HCT116 (cell line): Measurements from ENCODE around the gene ERICH3. TPM values are rescaled to one million over a fixed set of nuclear protein-coding genes. Genes with fewer than 3 reads are reported as not detected.

Experiments
- ATAC-seq: fragments of 200-7000 bp; cut with Tn5 transposase; 2 replicates; pipeline ENCODE4 v1.9.1; 2020; ENCODE audit warnings: mild to moderate bottlenecking, moderate library complexity
- BruUV-seq: library from RNA; stranded (reverse); fragments of 400-500 nt; replicated peaks from 2 replicates; lab custom pipeline; 2021; lab: Mats Ljungman, UMichigan
- CTCF ChIA-PET: fragments of 300-600 bp; sonication (Branson Sonifier 250); formaldehyde crosslinking; loops from one replicate; lab custom pipeline; 2021; ENCODE audit warnings: antibody characterized with exemption; lab: Charles Lee
- POLR2A ChIA-PET: fragments of 300-600, 350-600 bp; sonication (Branson Sonifier 250); formaldehyde crosslinking; loops from one replicate; lab custom pipeline; 2021; ENCODE audit warnings: antibody characterized with exemption; lab: Charles Lee
- RAD21 ChIA-PET, 2 experiments: fragments of 300-600 bp; sonication (Branson Sonifier 250); formaldehyde crosslinking; loops; one replicate each; lab custom pipeline; 2023; ENCODE audit warnings: low total read pairs in 2 of 2; ENCODE audit not compliant: uncharacterized antibody in 2 of 2, unreplicated experiment in 2 of 2, low non-redundant PET in 1 of 2; lab: Charles Lee
- DNase-seq: peaks from one replicate; pipeline ENCODE4 v3.0.0-alpha.2; 2010; ENCODE audit warnings: low read depth, low spot score
- H2AFZ ChIP-seq: fragments of 200-600 bp; shearing (Covaris generic), sonication (generic); 2 replicates; pipeline ENCODE4 v1.6.1; 2017; ENCODE audit warnings: low read depth, mixed run types, mixed read lengths, antibody characterized with exemption, low read length; ENCODE audit not compliant: poor library complexity, severe bottlenecking
- H3K27ac ChIP-seq: 2 replicates; pipeline ENCODE4 v1.5.1; 2012; ENCODE audit warnings: low read depth, low read length
- H3K27me3 ChIP-seq: fragments of 200-600 bp; sonication (generic); 2 replicates; pipeline ENCODE4 v1.6.1; 2016; ENCODE audit warnings: mixed run types, low read length, mixed read lengths; ENCODE audit not compliant: insufficient read depth
- H3K36me3 ChIP-seq, 2 experiments: fragments of 200-500 bp in 1 of 2; fragments of 200-600 bp in 1 of 2; sonication (Bioruptor generic) in 1 of 2; sonication (generic) in 1 of 2; 2 replicates each; pipeline versions ENCODE4 v1.5.1 to v1.6.1; 2014 to 2016; ENCODE audit warnings: low read length in 2 of 2, inconsistent platforms in 1 of 2, mixed read lengths in 1 of 2, mixed run types in 1 of 2; ENCODE audit not compliant: insufficient read depth in 2 of 2, control insufficient read depth in 1 of 2
- H3K4me1 ChIP-seq, 2 experiments: fragments of 200-600 bp in 1 of 2; sonication (generic) in 1 of 2; 2 replicates each; pipeline versions ENCODE4 v1.5.1 to v1.6.1; 2012 to 2017; ENCODE audit warnings: low read length in 2 of 2, inconsistent platforms in 1 of 2, mild to moderate bottlenecking in 1 of 2, mixed read lengths in 1 of 2, mixed run types in 1 of 2, moderate library complexity in 1 of 2; ENCODE audit not compliant: insufficient read depth in 2 of 2, control insufficient read depth in 1 of 2
- H3K4me2 ChIP-seq: fragments of 200-600 bp; sonication (generic); 2 replicates; pipeline ENCODE4 v1.6.1; 2017; ENCODE audit warnings: mixed run types, low read length, mixed read lengths
- H3K4me3 ChIP-seq, 2 experiments: fragments of 200-600 bp in 1 of 2; sonication (generic) in 1 of 2; replicated peaks in 1 of 2; 2 replicates each; pipeline ENCODE4 v1.5.1; 2011 to 2016; ENCODE audit warnings: low read length in 2 of 2, control low read depth in 1 of 2, low read depth in 1 of 2, mild to moderate bottlenecking in 1 of 2, mixed read lengths in 1 of 2, mixed run types in 1 of 2
- H3K79me2 ChIP-seq: fragments of 200-600 bp; sonication (generic); 2 replicates; pipeline ENCODE4 v1.6.1; 2017; ENCODE audit warnings: mild to moderate bottlenecking, mixed run types, low read length, moderate library complexity, mixed read lengths; ENCODE audit not compliant: insufficient read depth
- H3K9ac ChIP-seq: fragments of 200-600 bp; sonication (generic); 2 replicates; pipeline ENCODE4 v1.6.1; 2016; ENCODE audit warnings: low read length, mixed read lengths
- H3K9me2 ChIP-seq: fragments of 200-600 bp; sonication (generic), shearing (Covaris generic); 2 replicates; pipeline ENCODE4 v1.6.1; 2017; ENCODE audit warnings: mixed run types, mild to moderate bottlenecking, moderate library complexity; ENCODE audit not compliant: insufficient read depth
- H3K9me3 ChIP-seq, 2 experiments: fragments of 200-500 bp in 1 of 2; fragments of 200-600 bp in 1 of 2; sonication (Bioruptor generic) in 1 of 2; sonication (generic) in 1 of 2; 2 replicates each; pipeline ENCODE4 v1.6.1; 2014 to 2017; ENCODE audit warnings: low read length in 2 of 2, mixed read lengths in 2 of 2, inconsistent platforms in 1 of 2, low read depth in 1 of 2, mild to moderate bottlenecking in 1 of 2, mixed run types in 1 of 2, moderate library complexity in 1 of 2; ENCODE audit not compliant: control insufficient read depth in 1 of 2, insufficient read depth in 1 of 2
- H4K20me1 ChIP-seq: fragments of 200-600 bp; sonication (generic), shearing (Covaris generic); 2 replicates; pipeline ENCODE4 v1.6.1; 2017; ENCODE audit warnings: mixed run types, mild to moderate bottlenecking, moderate library complexity; ENCODE audit not compliant: insufficient read depth
- EGR1 ChIP-seq: IDR thresholded peaks from 2 replicates; pipeline ENCODE4 v1.6.1; 2012; ENCODE audit warnings: low read depth
- JUND ChIP-seq: IDR thresholded peaks from 2 replicates; pipeline ENCODE4 v1.6.1; 2012
- POLR2A ChIP-seq: IDR thresholded peaks from 2 replicates; pipeline ENCODE4 v1.7.0; 2011; ENCODE audit warnings: borderline replicate concordance; ENCODE audit not compliant: insufficient read depth, insufficient read length; ENCODE audit errors: extremely low read depth
- POLR2AphosphoS5 ChIP-seq: IDR thresholded peaks from 2 replicates; pipeline ENCODE4 v1.6.1; 2011; ENCODE audit warnings: mild to moderate bottlenecking, low read depth, low read length, moderate library complexity
- RAD21 ChIP-seq: IDR thresholded peaks from 2 replicates; pipeline ENCODE4 v1.6.1; 2012; ENCODE audit warnings: low read depth, mild to moderate bottlenecking
- SIN3A ChIP-seq: IDR thresholded peaks from 2 replicates; pipeline ENCODE4 v1.6.1; 2012; ENCODE audit warnings: low read depth
- TCF7L2 ChIP-seq: IDR thresholded peaks from 2 replicates; pipeline ENCODE4 v1.7.0; 2011; ENCODE audit warnings: borderline replicate concordance, inconsistent platforms; ENCODE audit not compliant: insufficient read depth, insufficient read length; ENCODE audit errors: extremely low read depth
- intact Hi-C: fragments of 100-400 bp; cut with micrococcal nuclease; formaldehyde crosslinking; loops from 2 replicates; pipeline ENCODE4 v1.10.0; 2022
- total RNA-seq: library from RNA; stranded (reverse); gene quantifications from one replicate; pipeline ENCODE4 v1.2.1, GENCODE V29; 2021; ENCODE audit not compliant: unreplicated experiment
- TF ChIP-seq, protein P1 (sequence below): IDR thresholded peaks from 2 replicates; pipeline ENCODE4 v1.6.1; 2011; ENCODE audit warnings: mild to moderate bottlenecking, low read length, moderate library complexity; ENCODE audit not compliant: insufficient replicate concordance; ENCODE audit errors: extremely low read depth
- TF ChIP-seq, protein P2 (sequence below): IDR thresholded peaks from 2 replicates; pipeline ENCODE4 v1.6.1; 2012; ENCODE audit warnings: low read depth

Gene ERICH3
- total RNA-seq, 1 experiment from 2014 or later = not detected

DNA sequence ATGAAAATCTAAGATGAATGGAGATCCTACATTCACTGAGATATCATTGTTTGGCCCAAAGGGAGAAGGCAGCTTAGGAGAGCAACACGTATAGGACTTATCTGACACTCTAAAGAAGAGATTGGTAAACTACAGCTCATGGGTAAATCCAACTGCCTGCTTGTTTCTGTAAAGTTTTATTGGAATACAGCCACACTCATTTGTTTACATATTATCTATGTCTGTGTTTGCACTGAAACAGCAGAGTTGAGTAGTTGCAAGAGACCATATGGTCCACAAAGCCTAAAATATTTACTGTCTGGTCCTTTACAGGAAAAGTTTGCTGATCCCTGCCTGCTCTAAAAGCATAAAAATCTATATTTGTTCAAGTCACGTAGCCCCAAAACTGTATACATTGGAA, 146.9 kb downstream of the ERICH3 start:
- TF ChIP-seq SIN3A (no peak), JUND (no peak), RAD21 (no peak), POLR2AphosphoS5 (no peak), EGR1 (no peak), POLR2A (no peak), TCF7L2 (no peak)
- TF ChIP-seq, protein P1, sequence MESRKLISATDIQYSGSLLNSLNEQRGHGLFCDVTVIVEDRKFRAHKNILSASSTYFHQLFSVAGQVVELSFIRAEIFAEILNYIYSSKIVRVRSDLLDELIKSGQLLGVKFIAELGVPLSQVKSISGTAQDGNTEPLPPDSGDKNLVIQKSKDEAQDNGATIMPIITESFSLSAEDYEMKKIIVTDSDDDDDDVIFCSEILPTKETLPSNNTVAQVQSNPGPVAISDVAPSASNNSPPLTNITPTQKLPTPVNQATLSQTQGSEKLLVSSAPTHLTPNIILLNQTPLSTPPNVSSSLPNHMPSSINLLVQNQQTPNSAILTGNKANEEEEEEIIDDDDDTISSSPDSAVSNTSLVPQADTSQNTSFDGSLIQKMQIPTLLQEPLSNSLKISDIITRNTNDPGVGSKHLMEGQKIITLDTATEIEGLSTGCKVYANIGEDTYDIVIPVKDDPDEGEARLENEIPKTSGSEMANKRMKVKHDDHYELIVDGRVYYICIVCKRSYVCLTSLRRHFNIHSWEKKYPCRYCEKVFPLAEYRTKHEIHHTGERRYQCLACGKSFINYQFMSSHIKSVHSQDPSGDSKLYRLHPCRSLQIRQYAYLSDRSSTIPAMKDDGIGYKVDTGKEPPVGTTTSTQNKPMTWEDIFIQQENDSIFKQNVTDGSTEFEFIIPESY = no peak
- TF ChIP-seq, protein P2, sequence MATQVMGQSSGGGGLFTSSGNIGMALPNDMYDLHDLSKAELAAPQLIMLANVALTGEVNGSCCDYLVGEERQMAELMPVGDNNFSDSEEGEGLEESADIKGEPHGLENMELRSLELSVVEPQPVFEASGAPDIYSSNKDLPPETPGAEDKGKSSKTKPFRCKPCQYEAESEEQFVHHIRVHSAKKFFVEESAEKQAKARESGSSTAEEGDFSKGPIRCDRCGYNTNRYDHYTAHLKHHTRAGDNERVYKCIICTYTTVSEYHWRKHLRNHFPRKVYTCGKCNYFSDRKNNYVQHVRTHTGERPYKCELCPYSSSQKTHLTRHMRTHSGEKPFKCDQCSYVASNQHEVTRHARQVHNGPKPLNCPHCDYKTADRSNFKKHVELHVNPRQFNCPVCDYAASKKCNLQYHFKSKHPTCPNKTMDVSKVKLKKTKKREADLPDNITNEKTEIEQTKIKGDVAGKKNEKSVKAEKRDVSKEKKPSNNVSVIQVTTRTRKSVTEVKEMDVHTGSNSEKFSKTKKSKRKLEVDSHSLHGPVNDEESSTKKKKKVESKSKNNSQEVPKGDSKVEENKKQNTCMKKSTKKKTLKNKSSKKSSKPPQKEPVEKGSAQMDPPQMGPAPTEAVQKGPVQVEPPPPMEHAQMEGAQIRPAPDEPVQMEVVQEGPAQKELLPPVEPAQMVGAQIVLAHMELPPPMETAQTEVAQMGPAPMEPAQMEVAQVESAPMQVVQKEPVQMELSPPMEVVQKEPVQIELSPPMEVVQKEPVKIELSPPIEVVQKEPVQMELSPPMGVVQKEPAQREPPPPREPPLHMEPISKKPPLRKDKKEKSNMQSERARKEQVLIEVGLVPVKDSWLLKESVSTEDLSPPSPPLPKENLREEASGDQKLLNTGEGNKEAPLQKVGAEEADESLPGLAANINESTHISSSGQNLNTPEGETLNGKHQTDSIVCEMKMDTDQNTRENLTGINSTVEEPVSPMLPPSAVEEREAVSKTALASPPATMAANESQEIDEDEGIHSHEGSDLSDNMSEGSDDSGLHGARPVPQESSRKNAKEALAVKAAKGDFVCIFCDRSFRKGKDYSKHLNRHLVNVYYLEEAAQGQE = no peak
- ATAC-seq = no peak
- POLR2A ChIA-PET = no interaction called here

More for the DNA sequence above, 146.9 kb downstream of the ERICH3 start:
- Histone ChIP-seq H3K4me1 (no peaks in the 10 kb centered on the region), H3K27me3 (peaks cover 12% of the 10 kb centered on the region), H3K4me3 (no peak overlapping the region), H4K20me1 (no peaks in the 10 kb centered on the region), H2AFZ (no peak overlapping the region), H3K4me2 (no peak overlapping the region), H3K9me3 (no peaks in the 10 kb centered on the region), H3K9ac (no peak overlapping the region), H3K9me2 (no peaks in the 10 kb centered on the region), H3K36me3 (no peaks in the 10 kb centered on the region), H3K27ac (no peak overlapping the region), H3K79me2 (no peaks in the 10 kb centered on the region)
- ChIA-PET CTCF (no interaction called here), RAD21 (no interaction called here)
- intact Hi-C loops = no loop called here
- DNase-seq = no peak
- BruUV-seq = no TSS peak
